Bronchial epithelial cell (primary cell): Measurements from ENCODE around the gene ZNF423. TPM values are rescaled to one million over a fixed set of nuclear protein-coding genes. Genes with fewer than 3 reads are reported as not detected.

Experiments
- DNase-seq: peaks from one replicate; pipeline ENCODE4 v3.0.0-alpha.2; 2010; ENCODE audit warnings: low read depth
- FAIRE-seq: peaks from 2 replicates; lab custom pipeline; 2011; peaks lifted over from hg19 to GRCh38; lab: Jason Lieb, UNC
- H3K27me3 ChIP-seq: 2 replicates; pipeline ENCODE4 v1.5.1; 2011; ENCODE audit warnings: low read length; ENCODE audit not compliant: control insufficient read depth, insufficient read depth
- H3K36me3 ChIP-seq: 2 replicates; pipeline ENCODE4 v1.5.1; 2011; ENCODE audit warnings: low read length; ENCODE audit not compliant: control insufficient read depth, insufficient read depth
- H3K4me3 ChIP-seq: 2 replicates; pipeline ENCODE4 v1.5.1; 2011; ENCODE audit warnings: mild to moderate bottlenecking, low read depth, low read length, control low read depth
- total RNA-seq: library from RNA; depleted of rRNA; stranded (reverse); fragments of >200 nt; gene quantifications from 2 replicates; pipeline ENCODE4 v1.2.1, GENCODE V29; 2014
- TF ChIP-seq, protein P1 (sequence below): IDR thresholded peaks from 2 replicates; pipeline ENCODE4 v1.5.1; 2011; ENCODE audit warnings: mild to moderate bottlenecking, moderate library complexity, low read length, control low read depth, inconsistent platforms; ENCODE audit not compliant: insufficient read depth, severe bottlenecking

Gene ZNF423
- total RNA-seq, 1 donor from 2014 or later, result under 0.01 TPM

DNA sequence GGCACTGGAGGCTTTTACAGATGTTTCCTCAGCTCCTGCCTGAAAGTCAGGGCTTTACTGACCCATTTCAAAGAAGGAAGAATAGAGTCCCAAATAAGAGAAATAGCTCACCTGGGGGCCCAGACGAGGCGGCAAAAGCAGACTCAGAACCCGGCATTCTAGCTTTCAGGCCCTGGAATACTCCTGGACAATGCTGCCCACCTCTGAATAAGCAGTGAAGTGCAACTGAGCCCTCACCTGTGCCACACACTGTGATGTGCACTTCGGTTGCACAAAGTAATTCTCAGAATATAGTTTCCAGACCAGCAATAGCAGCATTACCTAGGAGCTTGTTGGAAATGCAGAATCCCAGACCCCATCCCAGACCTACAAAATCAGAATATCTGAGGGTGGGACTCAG lies 54.6 kb downstream of the ZNF423 start:
- no peak overlapping the region for H3K4me3 ChIP-seq
- H3K36me3 ChIP-seq, result no peaks in the 10 kb centered on the region
- TF ChIP-seq, protein P1, sequence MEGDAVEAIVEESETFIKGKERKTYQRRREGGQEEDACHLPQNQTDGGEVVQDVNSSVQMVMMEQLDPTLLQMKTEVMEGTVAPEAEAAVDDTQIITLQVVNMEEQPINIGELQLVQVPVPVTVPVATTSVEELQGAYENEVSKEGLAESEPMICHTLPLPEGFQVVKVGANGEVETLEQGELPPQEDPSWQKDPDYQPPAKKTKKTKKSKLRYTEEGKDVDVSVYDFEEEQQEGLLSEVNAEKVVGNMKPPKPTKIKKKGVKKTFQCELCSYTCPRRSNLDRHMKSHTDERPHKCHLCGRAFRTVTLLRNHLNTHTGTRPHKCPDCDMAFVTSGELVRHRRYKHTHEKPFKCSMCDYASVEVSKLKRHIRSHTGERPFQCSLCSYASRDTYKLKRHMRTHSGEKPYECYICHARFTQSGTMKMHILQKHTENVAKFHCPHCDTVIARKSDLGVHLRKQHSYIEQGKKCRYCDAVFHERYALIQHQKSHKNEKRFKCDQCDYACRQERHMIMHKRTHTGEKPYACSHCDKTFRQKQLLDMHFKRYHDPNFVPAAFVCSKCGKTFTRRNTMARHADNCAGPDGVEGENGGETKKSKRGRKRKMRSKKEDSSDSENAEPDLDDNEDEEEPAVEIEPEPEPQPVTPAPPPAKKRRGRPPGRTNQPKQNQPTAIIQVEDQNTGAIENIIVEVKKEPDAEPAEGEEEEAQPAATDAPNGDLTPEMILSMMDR, result no peak
- FAIRE-seq (no peak), DNase-seq (no peak)
- H3K27me3 ChIP-seq, result no peaks in the 10 kb centered on the region

DNA sequence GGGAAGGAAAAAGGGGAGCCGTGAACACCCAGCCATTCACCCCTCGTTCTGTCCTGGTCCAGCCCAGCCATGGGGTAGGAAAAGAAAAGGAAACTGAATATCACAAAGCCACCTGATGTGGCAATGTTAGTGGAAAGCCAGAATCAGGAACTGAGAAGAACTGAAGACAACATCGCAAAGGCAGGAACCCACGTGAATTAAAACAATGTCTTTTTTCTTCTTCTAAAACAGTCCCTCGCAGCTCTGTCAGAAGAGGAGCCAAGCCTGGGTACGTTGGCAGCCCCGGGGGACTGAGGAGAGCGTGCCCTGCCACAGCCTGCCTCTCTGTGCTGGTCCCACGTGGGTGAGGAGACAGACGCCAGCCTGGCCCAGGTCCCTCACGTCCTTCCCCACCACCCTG lies 55.0 kb downstream of the ZNF423 start:
- TF ChIP-seq, protein P1, result no peak
- no peaks in the 10 kb centered on the region for H3K36me3 ChIP-seq
- no peak for DNase-seq
- no peak overlapping the region for H3K4me3 ChIP-seq
- no peak for FAIRE-seq
- H3K27me3 ChIP-seq, result no peaks in the 10 kb centered on the region

DNA sequence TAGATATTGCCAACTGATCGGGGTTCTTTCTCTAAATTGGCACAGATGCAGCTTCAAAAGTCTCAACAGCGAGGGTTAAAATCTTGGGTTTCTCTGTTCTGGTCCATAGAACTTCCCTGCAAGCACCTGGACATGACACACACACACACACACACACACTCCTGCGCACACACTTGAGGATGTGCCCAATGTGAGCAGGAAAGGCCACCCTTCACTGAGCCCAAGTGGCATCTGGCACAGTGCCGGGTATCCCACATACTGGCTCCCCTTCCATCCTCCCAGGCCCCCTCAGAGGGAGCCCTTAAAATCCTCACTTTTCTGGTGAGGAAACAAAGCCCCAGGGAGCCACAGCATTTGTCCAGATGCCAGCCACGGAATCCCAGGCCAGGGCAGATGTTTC lies 55.5 kb downstream of the ZNF423 start:
- TF ChIP-seq, protein P1, result no peak
- no peaks in the 10 kb centered on the region for H3K36me3 ChIP-seq
- no peak for DNase-seq
- H3K4me3 ChIP-seq, result no peak overlapping the region
- no peaks in the 10 kb centered on the region for H3K27me3 ChIP-seq
- FAIRE-seq, result no peak

DNA sequence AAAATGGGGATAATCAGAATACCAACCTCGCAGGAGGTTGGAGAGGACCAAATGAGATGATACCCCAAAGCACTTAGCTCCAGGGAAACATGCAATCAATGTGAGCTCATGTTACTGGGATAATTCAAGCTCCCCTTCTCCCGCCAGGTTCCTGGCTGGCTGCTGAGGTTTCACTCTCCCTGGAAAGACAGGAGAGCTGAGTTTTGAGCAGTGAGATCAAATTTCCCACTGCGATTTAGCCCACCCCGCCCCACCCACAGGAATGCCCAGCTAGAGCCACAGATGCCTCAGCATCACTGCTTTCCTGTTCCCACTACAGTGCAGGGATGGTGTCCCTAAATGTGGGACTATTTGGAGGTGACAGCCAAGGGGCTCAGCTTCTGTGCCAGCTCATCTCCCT lies 56.7 kb downstream of the ZNF423 start:
- TF ChIP-seq, protein P1, result no peak
- Histone ChIP-seq H3K36me3 (no peaks in the 10 kb centered on the region), H3K4me3 (no peak overlapping the region), H3K27me3 (no peaks in the 10 kb centered on the region)
- no peak for FAIRE-seq
- no peak for DNase-seq

DNA sequence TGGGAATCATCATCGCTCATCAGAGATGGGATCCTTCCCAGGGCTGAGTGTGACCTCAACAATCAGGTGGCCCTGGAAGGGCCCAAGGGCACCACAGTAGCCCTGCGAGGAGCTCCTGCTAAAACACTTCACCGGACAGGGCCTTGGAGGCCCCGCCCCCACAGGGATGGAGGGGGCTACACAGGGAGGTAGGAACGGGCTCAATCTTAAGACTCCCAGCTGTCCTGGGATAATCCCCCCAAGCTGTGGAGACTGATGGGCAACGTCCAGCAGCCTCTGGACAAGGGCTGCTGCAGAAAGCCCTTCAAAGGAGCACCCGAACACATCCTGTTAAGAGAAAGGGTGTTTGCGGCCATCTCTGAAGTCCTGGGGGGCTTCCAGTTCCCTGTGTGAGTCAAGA lies 60.4 kb downstream of the ZNF423 start:
- Histone ChIP-seq H3K36me3 (no peaks in the 10 kb centered on the region), H3K27me3 (no peaks in the 10 kb centered on the region), H3K4me3 (no peak overlapping the region)
- FAIRE-seq (no peak), DNase-seq (no peak)
- TF ChIP-seq, protein P1, result no peak

DNA sequence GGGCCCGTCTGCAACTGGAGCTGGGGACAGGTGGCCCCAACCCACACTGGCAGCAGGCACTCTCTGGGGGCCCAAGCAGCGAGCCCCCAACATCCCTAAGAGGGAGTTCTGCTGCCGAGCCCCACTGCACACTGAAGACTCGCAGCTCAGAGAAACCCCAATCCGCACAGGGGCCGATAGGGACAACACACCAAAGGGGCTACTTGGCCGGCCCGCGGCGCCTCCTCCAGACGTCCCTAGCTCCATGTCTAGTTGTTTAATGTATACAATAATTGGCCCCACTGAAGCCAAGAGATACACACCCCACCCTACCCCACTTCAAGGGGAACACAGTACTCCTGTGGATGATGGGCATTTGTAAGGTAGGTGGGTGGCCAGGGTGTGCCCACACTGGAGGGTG lies 62.7 kb downstream of the ZNF423 start:
- H3K4me3 ChIP-seq, result no peak overlapping the region
- no peaks in the 10 kb centered on the region for H3K27me3 ChIP-seq
- no peak for DNase-seq
- no peaks in the 10 kb centered on the region for H3K36me3 ChIP-seq
- no peak for FAIRE-seq
- TF ChIP-seq, protein P1, result no peak
